ENCODE measurements around the gene PLD1.

GRCh38 chr3:171847133-171847532, 36.9 kb upstream of the PLD1 start:
- TF ChIP-seq CTCF (IDR thresholded peaks at IDR 0.05; ENCODE audit: insufficient read depth, low read length) (no peak), SPI1 (IDR thresholded peaks at IDR 0.05; ENCODE audit: borderline replicate concordance, low read depth) (no peak), POLR2AphosphoS5 (IDR thresholded peaks at IDR 0.05; ENCODE audit: low read depth) (no peak)

Data from HL-60 (cell line).